GM10248 (cell line): ENCODE results near the gene GPR137B.

Experiments used
- CTCF ChIA-PET: fragments of 300-600 bp; sonication (Branson Sonifier 250); formaldehyde crosslinking; extraction: SDS; loops from one replicate; lab custom pipeline; 2021; ENCODE audit warnings: antibody characterized with exemption; lab: Yijun Ruan, JAX
- POLR2A ChIA-PET: fragments of 350-650 bp; sonication (Branson Sonifier 250); formaldehyde crosslinking; extraction: SDS; loops from one replicate; lab custom pipeline; 2020; ENCODE audit warnings: antibody characterized with exemption; lab: Yijun Ruan, JAX
- DNase-seq: peaks from one replicate; pipeline ENCODE4 v3.0.0; 2012; ENCODE audit errors: extremely low spot score
- CTCF ChIP-seq: IDR thresholded peaks from 2 replicates; pipeline ENCODE4 v1.5.1; 2012; ENCODE audit warnings: mild to moderate bottlenecking, low read depth; ENCODE audit errors: extremely low read depth, missing control alignments, control extremely low read depth

GPR137B gene

DNA sequence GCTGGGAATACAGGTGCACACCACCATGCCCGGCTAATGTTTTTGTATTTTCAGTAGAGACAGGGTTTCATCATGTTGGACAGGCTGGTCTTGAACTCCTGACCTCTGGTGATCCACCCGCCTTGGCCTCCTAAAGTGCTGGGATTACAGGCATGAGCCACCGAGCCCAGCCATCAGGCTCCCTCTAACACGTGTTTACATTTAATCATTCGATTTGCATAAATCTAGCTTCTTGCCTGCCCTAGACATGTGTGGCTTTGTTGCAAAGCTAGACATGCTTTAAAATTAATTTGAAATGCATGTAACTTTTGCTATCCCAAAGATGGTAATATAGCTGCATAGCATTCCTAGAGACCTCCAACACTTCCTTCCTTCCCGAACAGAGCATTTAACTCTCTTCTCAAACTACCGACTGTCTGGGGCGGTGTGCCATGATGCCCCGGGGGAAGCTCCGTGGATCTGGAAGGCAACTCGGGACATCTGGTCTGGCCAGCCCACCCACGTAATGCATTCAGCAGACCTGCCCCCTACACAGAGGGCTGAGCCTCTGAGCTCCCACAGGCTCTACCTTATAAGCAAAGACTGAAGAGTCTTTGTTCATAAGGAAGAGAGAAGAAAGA, 42.9 kb upstream of the GPR137B start:
- no peak for DNase-seq
- ChIA-PET CTCF (interaction anchor here (0.8 to 1.6 kb wide), 6 partner anchors 9 to 1287 kb away, joined by 3 to 4 read pairs (median 3); no protein-coding TSS in a partner anchor), POLR2A (no interaction called here)
- no peak for TF ChIP-seq CTCF

DNA sequence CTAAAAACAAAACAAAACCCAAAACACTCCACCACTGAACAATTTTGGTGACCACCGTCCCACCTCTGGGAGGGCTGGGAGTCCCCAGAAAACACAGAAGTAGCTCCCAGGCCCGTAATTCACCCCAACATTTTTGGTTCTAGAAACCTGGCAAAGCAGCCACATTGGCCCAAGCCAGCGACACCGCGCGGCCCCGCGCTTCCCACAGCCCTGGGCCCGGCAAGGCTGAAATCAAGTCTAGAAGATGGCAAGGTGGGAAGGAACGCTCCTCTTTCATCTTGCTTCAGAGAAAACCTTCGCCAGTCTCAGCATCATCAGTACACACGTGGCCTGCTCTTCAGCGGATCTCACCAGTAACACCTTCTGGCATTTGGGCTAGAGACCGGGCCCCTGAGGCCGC, 41.5 kb upstream of the GPR137B start:
- ChIA-PET CTCF (interaction anchor here (1.6 kb wide), 1 partner anchor 390 kb away, joined by 3 read pairs; no protein-coding TSS in a partner anchor), POLR2A (no interaction called here)
- TF ChIP-seq CTCF: no peak
- DNase-seq: no peak

- POLR2A ChIA-PET: no interaction called here
- DNase-seq: no peak
- CTCF ChIA-PET: no interaction called here
- no peak for TF ChIP-seq CTCF
Measured at GRCh38 chr1:236101233-236102200, 40.8 kb upstream of the GPR137B start.

DNA sequence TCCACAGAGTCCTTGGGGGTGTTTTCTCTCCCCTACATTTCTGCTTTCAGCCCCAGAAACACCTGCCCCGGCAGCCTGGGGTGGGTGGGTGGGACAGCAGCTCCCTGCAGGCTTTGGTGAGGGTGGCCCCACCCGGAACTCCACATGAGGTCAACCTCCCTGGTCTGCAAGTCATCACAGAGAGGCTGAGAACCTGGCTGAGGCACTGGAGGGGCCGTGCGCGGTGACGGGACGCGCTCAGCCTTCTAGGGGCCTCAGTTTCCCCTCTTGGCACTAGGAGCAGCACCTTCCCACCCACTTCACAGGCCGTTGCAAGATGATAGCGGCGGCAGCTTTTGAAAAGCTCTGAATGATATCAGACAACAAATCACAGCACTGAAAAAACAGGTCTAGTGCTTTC, 39.7 kb upstream of the GPR137B start:
- POLR2A ChIA-PET: no interaction called here

GRCh38 chr1:236103059-236103458, 39.3 kb upstream of the GPR137B start:
- DNase-seq: no peak
- ChIA-PET POLR2A (no interaction called here), CTCF (interaction anchor here (0.7 to 1.3 kb wide), 6 partner anchors 74 to 1459 kb away, joined by 3 to 6 read pairs (median 3); no protein-coding TSS in a partner anchor)
- no peak for TF ChIP-seq CTCF

More for the DNA sequence above, 39.7 kb upstream of the GPR137B start:
- DNase-seq: no peak
- CTCF ChIA-PET: interaction anchor here (0.7 to 1.3 kb wide), 7 partner anchors 74 to 1460 kb away, joined by 3 to 6 read pairs (median 3); no protein-coding TSS in a partner anchor
- no peak for TF ChIP-seq CTCF

- peak; percentile 70 for TF ChIP-seq CTCF
- ChIA-PET POLR2A (no interaction called here), CTCF (interaction anchor here (0.7 to 2.2 kb wide), 15 partner anchors 29 to 1459 kb away, joined by 3 to 12 read pairs (median 3); no protein-coding TSS in a partner anchor)
- peak; percentile 78 for DNase-seq
Measured at GRCh38 chr1:236103646-236104218, 38.6 kb upstream of the GPR137B start.
